K562 (cell line): ENCODE results near the gene GALR3. TPM values are rescaled to one million over a fixed set of nuclear protein-coding genes. Genes with fewer than 3 reads are reported as not detected.

Experiments used
- ATAC-seq: fragments of 200-7000 bp; cut with Tn5 transposase; 3 replicates; pipeline ENCODE4 v1.9.1; 2020; ENCODE audit warnings: moderate library complexity
- BruUV-seq: library from RNA; stranded (reverse); fragments of 400-500 nt; replicated peaks from 2 replicates; lab custom pipeline; 2021; lab: Mats Ljungman, UMichigan
- CTCF ChIA-PET: fragments of 300-600 bp; formaldehyde crosslinking; extraction: SDS; loops from one replicate; lab custom pipeline; 2021; ENCODE audit warnings: low intra/inter-chr PET ratio; lab: Yijun Ruan, JAX
- POLR2A ChIA-PET: fragments of 300-600, 350-650 bp; sonication (Branson Sonifier 250); formaldehyde crosslinking; extraction: SDS; loops from one replicate; lab custom pipeline; 2021; ENCODE audit warnings: antibody characterized with exemption, inconsistent platforms; lab: Yijun Ruan, JAX
- DNase-seq, 4 experiments: peaks; one replicate each; pipeline versions ENCODE4 v3.0.0 to v3.0.0-alpha.2; 2011 to 2018; ENCODE audit warnings: low spot score in 3 of 4, mixed read lengths in 3 of 4; ENCODE audit errors: extremely low read depth in 1 of 4
- FAIRE-seq: peaks from 2 replicates; lab custom pipeline; 2011; peaks lifted over from hg19 to GRCh38; lab: Jason Lieb, UNC
- H2AFZ ChIP-seq: 2 replicates; pipeline ENCODE4 v1.6.0; 2011; ENCODE audit warnings: low read depth, low read length, control low read depth, inconsistent platforms
- H3K27ac ChIP-seq: fragments of 200-600 bp; 3 replicates; pipeline ENCODE4 v1.8.0; 2011; ENCODE audit warnings: low read depth, mild to moderate bottlenecking, control low read depth, inconsistent platforms, low read length, moderate library complexity, mixed read lengths; ENCODE audit errors: extremely low read depth
- H3K27me3 ChIP-seq, 2 experiments: fragments of 300-600 bp in 1 of 2; 2 replicates in 1 of 2; 3 replicates in 1 of 2; pipeline versions ENCODE4 v1.6.0 to v1.8.0; 2011; ENCODE audit warnings: inconsistent platforms in 2 of 2, low read length in 2 of 2, mild to moderate bottlenecking in 1 of 2, mixed read lengths in 1 of 2, moderate library complexity in 1 of 2; ENCODE audit not compliant: control insufficient read depth in 2 of 2, insufficient read depth in 2 of 2
- H3K36me3 ChIP-seq: fragments of 300-600 bp; 3 replicates; pipeline ENCODE4 v1.8.0; 2011; ENCODE audit warnings: mild to moderate bottlenecking, low read length, inconsistent platforms; ENCODE audit not compliant: control insufficient read depth, insufficient read depth
- H3K4me1 ChIP-seq, 2 experiments: fragments of 200-600 bp in 1 of 2; replicated peaks in 1 of 2; 2 replicates in 1 of 2; 3 replicates in 1 of 2; pipeline versions ENCODE4 v1.5.1 to v1.8.0; 2011; ENCODE audit warnings: inconsistent platforms in 2 of 2, low read length in 2 of 2, mild to moderate bottlenecking in 1 of 2, mixed read lengths in 1 of 2, moderate library complexity in 1 of 2; ENCODE audit not compliant: control insufficient read depth in 2 of 2, insufficient read depth in 2 of 2
- H3K4me2 ChIP-seq: 2 replicates; pipeline ENCODE4 v1.6.1; 2011; ENCODE audit warnings: low read length, control low read depth, inconsistent platforms, mixed read lengths; ENCODE audit not compliant: insufficient read depth
- H3K4me3 ChIP-seq: fragments of 200-600 bp; sonication (generic), shearing (Covaris generic); 2 replicates; pipeline ENCODE4 v1.5.1; 2016; ENCODE audit warnings: control low read depth, inconsistent platforms
- H3K79me2 ChIP-seq: fragments of 200-600 bp; 3 replicates; pipeline ENCODE4 v1.8.0; 2011; ENCODE audit warnings: low read length, inconsistent platforms; ENCODE audit not compliant: control insufficient read depth, insufficient read depth
- H3K9ac ChIP-seq, 2 experiments: 2 replicates each; pipeline versions ENCODE4 v1.6.0 to v1.6.1; 2011; ENCODE audit warnings: low read depth in 2 of 2, low read length in 2 of 2, control low read depth in 1 of 2, inconsistent platforms in 1 of 2, mild to moderate bottlenecking in 1 of 2, mixed read lengths in 1 of 2; ENCODE audit not compliant: insufficient read depth in 1 of 2
- H3K9me1 ChIP-seq: one replicate; pipeline ENCODE4 v1.6.0; 2011; ENCODE audit warnings: inconsistent platforms, mild to moderate bottlenecking, low read length, moderate library complexity; ENCODE audit not compliant: control insufficient read depth, insufficient read depth
- H3K9me3 ChIP-seq: replicated peaks from 2 replicates; pipeline ENCODE4 v1.5.1; 2011; ENCODE audit warnings: low read depth, low read length, inconsistent platforms; ENCODE audit not compliant: control insufficient read depth, insufficient read depth
- H4K20me1 ChIP-seq: replicated peaks from 2 replicates; pipeline ENCODE4 v1.6.1; 2011; ENCODE audit warnings: low read length, inconsistent platforms, mixed read lengths; ENCODE audit not compliant: control insufficient read depth, insufficient read depth
- POLR2G ChIP-seq: fragments of 200-400 bp; formaldehyde crosslinking; IDR thresholded peaks from 2 replicates; pipeline ENCODE4 v1.6.1; 2017; ENCODE audit warnings: low read depth, mild to moderate bottlenecking, antibody characterized with exemption, low read length, moderate library complexity
- SLC30A9 ChIP-seq: fragments of 250-450 bp; sonication (Bioruptor Pico); IDR thresholded peaks from 2 replicates; pipeline ENCODE4 v1.8.0; 2022; ENCODE audit warnings: mild to moderate bottlenecking, moderate library complexity
- WGBS: fragments of 100-300 bp; shearing (Covaris generic); methylation state at CpG from one replicate; pipeline ENCODE4 v1.1.6; 2016; ENCODE audit warnings: low coverage, mixed read lengths; ENCODE audit not compliant: insufficient coverage; ENCODE audit errors: missing lambda C conversion rate; 5-methylcytosine and 5-hydroxymethylcytosine counted together
- in situ Hi-C: fragments of 300-500 bp; cut with MboI; formaldehyde crosslinking; loops from 4 replicates; pipeline ENCODE4 v1.15.0; 2018; ENCODE audit warnings: inconsistent platforms, mixed read lengths
- intact Hi-C: fragments of 100-400 bp; cut with micrococcal nuclease; formaldehyde crosslinking; loops from 2 replicates; pipeline ENCODE4 v1.14.2; 2022
- polyA plus RNA-seq, 8 experiments: library from polyadenylated mRNA; depleted of rRNA in 4 of 8; stranded (reverse) in 5 of 8; unstranded in 3 of 8; fragments of >200 nt; fragmentation: Nextera tagmentation in 2 of 8; fragmentation: Illumina TruSeq in 1 of 8; extraction: Ambion mirVana in 2 of 8; extraction: Trizol in 1 of 8; gene quantifications; 2 replicates each; pipeline versions ENCODE4 v1.2.1 to v1.2.3, GENCODE V29; 2011 to 2014; ENCODE audit warnings: inconsistent platforms in 1 of 8, missing spikeins in 1 of 8
- total RNA-seq, 7 experiments: library from RNA; depleted of rRNA in 6 of 7; stranded (reverse); fragments of >200 nt in 6 of 7; fragmentation: Illumina TruSeq in 2 of 7; extraction: Trizol in 2 of 7; gene quantifications; 2 replicates each; pipeline versions ENCODE4 v1.2.1 to v1.2.3, GENCODE V29; 2011 to 2021; ENCODE audit warnings: low replicate concordance in 1 of 7

Gene GALR3
- total and polyA plus RNA-seq, 9 of the 15 experiments (the other 6 are each of a cell fraction or from before 2014, with no cell fraction given): 0.13 TPM; not detected in 8

- Histone ChIP-seq H3K9ac (peak overlapping the region in 1 of 2 experiments; percentile 17; a peak in 1 of 4 replicates), H3K79me2 (no peaks in the 10 kb centered on the region), H3K27ac (no peak overlapping the region), H3K4me3 (no peak overlapping the region)
- CTCF ChIA-PET: no interaction called here
- intact Hi-C loops: no loop called here
- FAIRE-seq: no peak
- 86% methylated on average over 10 of the region's 16 CpGs for WGBS
- BruUV-seq: no TSS peak
- no peak for TF ChIP-seq SLC30A9 (CRISPR knock-in tag)
- TF ChIP-seq POLR2G: 0 out of 2 replicates have a peak, but pooled peaks have one; percentile 11
- TF ChIP-seq, all 486 proteins: peak for 1
- ATAC-seq (no peak), DNase-seq (no peak)
- Histone ChIP-seq H3K9me1 (no peaks in the 10 kb centered on the region), H3K36me3 (peaks cover 56% of the 10 kb centered on the region; the same call in 2 of the 3 replicates), H4K20me1 (no peaks in the 10 kb centered on the region), H2AFZ (no peak overlapping the region), H3K9me3 (no peaks in the 10 kb centered on the region), H3K4me2 (no peak overlapping the region), H3K4me1 (no peaks in the 10 kb centered on the region; a peak in 1 of 5 replicates), H3K27me3 (no peaks in the 10 kb centered on the region)
- POLR2A ChIA-PET: interaction anchor here (0.6 to 1.1 kb wide), 3 partner anchors 9 to 1302 kb away, joined by 3 to 5 read pairs (median 4); partner anchors contain the start of gene EIF3L
- in situ Hi-C loops: no loop called here
Measured at GRCh38 chr22:37832022-37832857, 9.1 kb downstream of the GALR3 start.
